Measurements from ENCODE around the gene SNX13. TPM values are rescaled to one million over a fixed set of nuclear protein-coding genes. Genes with fewer than 3 reads are reported as not detected.

Gene SNX13
- total and polyA plus RNA-seq, 7 donors = 9.6 to 80.9 (median 43.8) TPM

- no peak for DNase-seq
- Histone ChIP-seq H3K4me1 (peaks cover 0 to 15% (median 9%) of the 10 kb centered on the region in 4 donors), H3K27ac (no peak overlapping the region), H3K4me3 (no peak overlapping the region), H3K9me3 (no peaks in the 10 kb centered on the region), H3K36me3 (no peaks in the 10 kb centered on the region), H3K27me3 (no peaks in the 10 kb centered on the region)
- no peak for TF ChIP-seq POLR2A (IDR thresholded peaks at IDR 0.05)
- no peak for TF ChIP-seq CTCF (IDR thresholded peaks at IDR 0.05)
- no peak for TF ChIP-seq EP300 (IDR thresholded peaks at IDR 0.05)
- no peak for TF ChIP-seq POLR2AphosphoS5 (IDR thresholded peaks at IDR 0.05)
- 88 to 93% methylated on average over 6 of the region's 6 CpGs for WGBS, 2 donors
- intact Hi-C loops (cut with DNase I) = no loop called here
Measured at GRCh38 chr7:17988141-17988540, 47.8 kb upstream of the SNX13 start.

GRCh38 chr7:17986851-17987250, 46.6 kb upstream of the SNX13 start:
- Histone ChIP-seq H3K4me1 (peaks cover 0 to 15% (median 9%) of the 10 kb centered on the region in 4 donors), H3K27me3 (no peaks in the 10 kb centered on the region), H3K36me3 (no peaks in the 10 kb centered on the region), H3K4me3 (no peak overlapping the region), H3K9me3 (no peaks in the 10 kb centered on the region), H3K27ac (no peak overlapping the region)
- TF ChIP-seq CTCF (IDR thresholded peaks at IDR 0.05) = no peak
- TF ChIP-seq POLR2AphosphoS5 (IDR thresholded peaks at IDR 0.05) = no peak
- TF ChIP-seq POLR2A (IDR thresholded peaks at IDR 0.05) = no peak
- TF ChIP-seq EP300 (IDR thresholded peaks at IDR 0.05) = no peak
- DNase-seq = no peak
- 14 to 55% methylated on average over 1 of the region's 1 CpG for WGBS, 2 donors
- intact Hi-C loops (cut with DNase I) = no loop called here

GRCh38 chr7:17985473-17986239, 45.4 kb upstream of the SNX13 start:
- WGBS, 2 donors = 76 to 85% methylated on average over 6 of the region's 6 CpGs
- Histone ChIP-seq H3K27ac (no peak overlapping the region), H3K4me1 (peaks cover 0 to 15% (median 9%) of the 10 kb centered on the region in 4 donors), H3K9me3 (no peaks in the 10 kb centered on the region), H3K27me3 (no peaks in the 10 kb centered on the region), H3K36me3 (no peaks in the 10 kb centered on the region), H3K4me3 (no peak overlapping the region)
- TF ChIP-seq CTCF (IDR thresholded peaks at IDR 0.05) (no peak), POLR2AphosphoS5 (IDR thresholded peaks at IDR 0.05) (no peak), POLR2A (IDR thresholded peaks at IDR 0.05) (no peak), EP300 (IDR thresholded peaks at IDR 0.05) (no peak)
- intact Hi-C loops (cut with DNase I) = no loop called here
- no peak for DNase-seq

- intact Hi-C loops (cut with DNase I) = no loop called here
- no peaks in the 10 kb centered on the region for H3K9me3 ChIP-seq
- WGBS, 2 donors = 21 to 78% methylated on average over 1 of the region's 1 CpG
- peaks cover 0 to 15% (median 9%) of the 10 kb centered on the region in 4 donors for H3K4me1 ChIP-seq
- H3K4me3 ChIP-seq = no peak overlapping the region
- no peaks in the 10 kb centered on the region for H3K36me3 ChIP-seq
- TF ChIP-seq EP300 (IDR thresholded peaks at IDR 0.05) = no peak
- no peaks in the 10 kb centered on the region for H3K27me3 ChIP-seq
- no peak for DNase-seq
- no peak overlapping the region for H3K27ac ChIP-seq
Measured at GRCh38 chr7:17984288-17984687, 44.0 kb upstream of the SNX13 start.

- Histone ChIP-seq H3K27ac (no peak overlapping the region), H3K4me1 (peaks cover 0 to 15% (median 9%) of the 10 kb centered on the region in 4 donors)
- TF ChIP-seq POLR2A (IDR thresholded peaks at IDR 0.05) (no peak), EP300 (IDR thresholded peaks at IDR 0.05) (no peak), CTCF (IDR thresholded peaks at IDR 0.05) (no peak), POLR2AphosphoS5 (IDR thresholded peaks at IDR 0.05) (no peak)
Measured at GRCh38 chr7:17983221-17984062, 43.1 kb upstream of the SNX13 start.

More at GRCh38 chr7:17983221-17984062, 43.1 kb upstream of the SNX13 start:
- no peak for DNase-seq
- Histone ChIP-seq H3K9me3 (no peaks in the 10 kb centered on the region), H3K36me3 (no peaks in the 10 kb centered on the region), H3K4me3 (no peak overlapping the region), H3K27me3 (no peaks in the 10 kb centered on the region)
- intact Hi-C loops (cut with DNase I) = no loop called here
- 12 to 60% methylated on average over 3 of the region's 3 CpGs for WGBS, 2 donors

All from sigmoid colon (tissue), 7 donors.